Epithelial cell of esophagus (primary cell): Measurements from ENCODE around the gene KIF26B.

ENCODE experiments used
- DNase-seq: peaks from one replicate; pipeline ENCODE4 v3.0.0; 2010; ENCODE audit warnings: low read depth
- H3K4me3 ChIP-seq: 2 replicates; pipeline ENCODE4 v1.5.1; 2011; ENCODE audit warnings: mild to moderate bottlenecking, low read length, control low read depth
- CTCF ChIP-seq: IDR thresholded peaks from 2 replicates; pipeline ENCODE4 v1.5.1; 2011; ENCODE audit warnings: low read depth, mild to moderate bottlenecking, low read length, control low read depth, inconsistent platforms; ENCODE audit not compliant: insufficient read depth; ENCODE audit errors: missing control alignments

Gene KIF26B

GRCh38 chr1:245454051-245454450 lies 299.3 kb downstream of the KIF26B start:
- no peak for DNase-seq
- no peak overlapping the region for H3K4me3 ChIP-seq
- TF ChIP-seq CTCF = no peak

GRCh38 chr1:245457562-245457961 lies 302.8 kb downstream of the KIF26B start:
- TF ChIP-seq CTCF = no peak
- no peak for DNase-seq
- H3K4me3 ChIP-seq = no peak overlapping the region

GRCh38 chr1:245458234-245458633 lies 303.4 kb downstream of the KIF26B start:
- no peak for TF ChIP-seq CTCF
- DNase-seq = no peak
- H3K4me3 ChIP-seq = no peak overlapping the region

- peak; percentile 3 for DNase-seq
- TF ChIP-seq CTCF = no peak
- H3K4me3 ChIP-seq = no peak overlapping the region
Measured at GRCh38 chr1:245458761-245459174, 304.0 kb downstream of the KIF26B start.

GRCh38 chr1:245459621-245460020 lies 304.8 kb downstream of the KIF26B start:
- no peak for TF ChIP-seq CTCF
- H3K4me3 ChIP-seq = no peak overlapping the region
- no peak for DNase-seq

- TF ChIP-seq CTCF = no peak
- DNase-seq = no peak
- H3K4me3 ChIP-seq = no peak overlapping the region
Measured at GRCh38 chr1:245461681-245462080, 306.9 kb downstream of the KIF26B start.

- DNase-seq = no peak
Measured at GRCh38 chr1:245462161-245462560, 307.4 kb downstream of the KIF26B start.

More at GRCh38 chr1:245462161-245462560, 307.4 kb downstream of the KIF26B start:
- TF ChIP-seq CTCF = no peak
- H3K4me3 ChIP-seq = no peak overlapping the region
